DMS153 treated with DMSO at 0.1 percent for 48 hours (cell line): Measurements from ENCODE around the gene TP63.

Experiments used
- DNase-seq: peaks from one replicate; lab custom pipeline; 2025; ENCODE audit not compliant: unreplicated experiment; lab: John Stamatoyannopoulos, UW

The TP63 gene

DNA sequence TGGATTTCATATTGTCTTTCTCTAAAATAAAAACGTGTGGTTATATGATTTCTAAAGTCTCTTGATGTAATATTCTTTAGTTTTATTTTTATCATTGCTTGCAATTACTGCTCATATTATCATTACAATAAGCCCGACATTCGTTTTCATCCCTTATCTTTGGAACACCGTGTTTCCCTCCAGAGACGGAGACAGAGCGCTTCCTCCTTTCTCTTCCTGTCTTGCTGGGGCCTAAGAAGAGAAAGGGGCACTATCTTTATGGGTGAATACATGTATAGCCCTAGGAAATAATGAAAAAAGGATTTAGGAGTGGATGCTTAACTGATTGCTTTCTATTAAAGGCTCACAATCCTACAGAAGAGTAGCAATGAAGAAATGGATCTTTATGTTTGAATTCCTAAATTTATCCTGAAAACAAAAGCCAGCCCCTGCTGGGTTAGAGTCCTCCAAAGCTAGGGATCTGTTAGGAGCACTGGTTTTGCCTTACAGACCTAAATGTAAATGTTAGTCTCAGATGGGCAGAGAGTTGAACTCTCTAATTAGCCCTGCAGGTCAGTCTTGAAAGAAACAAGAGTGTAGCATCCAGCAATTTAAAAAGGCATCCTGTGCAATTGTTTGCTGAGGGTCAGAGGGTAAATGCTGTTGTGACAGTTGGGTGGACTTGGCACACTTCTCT is 145.1 kb downstream of the TP63 start:
- no peak for DNase-seq

DNA sequence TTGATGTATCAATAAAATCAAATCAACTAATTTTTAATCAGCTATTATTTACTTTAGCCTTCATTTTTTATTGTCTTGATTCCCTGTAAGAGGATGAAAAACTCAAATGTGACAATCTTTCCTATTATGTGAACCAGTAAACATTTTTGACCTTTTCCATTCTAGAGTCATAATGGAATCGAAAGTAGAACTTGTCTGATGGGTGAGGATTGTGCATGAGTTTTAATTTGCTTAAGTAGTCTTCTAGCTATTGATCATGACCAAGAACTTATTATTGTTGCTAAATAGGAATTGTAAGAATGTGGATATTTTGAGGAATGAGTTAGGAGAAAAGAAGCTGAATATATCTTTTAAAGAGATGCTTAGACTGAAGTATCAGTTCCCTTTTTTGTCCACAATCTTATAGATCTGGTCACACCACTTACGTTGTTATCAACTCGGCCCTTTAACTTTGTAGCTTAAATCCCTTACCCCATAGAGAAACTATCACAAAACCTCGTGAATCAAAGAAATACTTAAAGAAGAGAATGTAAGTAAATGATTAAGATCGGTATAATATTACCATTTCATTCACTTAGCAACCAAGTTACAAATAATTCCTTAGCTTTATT is 147.3 kb downstream of the TP63 start:
- no peak for DNase-seq

DNA sequence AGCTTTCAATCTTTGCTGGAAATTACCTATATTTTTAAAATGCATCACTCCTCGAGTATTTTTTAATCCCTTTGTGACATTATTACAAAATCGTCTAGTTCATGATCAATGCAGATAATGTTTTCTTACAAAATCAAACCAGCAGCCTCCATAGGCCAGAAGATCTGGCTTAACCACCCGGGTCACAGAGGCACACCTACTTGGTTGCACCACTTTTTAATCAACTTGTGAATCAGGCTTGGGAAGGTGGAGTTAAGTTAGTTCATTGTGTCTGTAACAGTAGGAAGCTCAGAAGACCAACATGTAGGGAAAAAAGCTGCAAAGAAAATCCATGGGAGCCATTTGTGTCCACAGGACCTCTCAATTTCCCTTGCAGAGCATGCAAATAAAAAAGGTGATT is 148.0 kb downstream of the TP63 start:
- no peak for DNase-seq

DNA sequence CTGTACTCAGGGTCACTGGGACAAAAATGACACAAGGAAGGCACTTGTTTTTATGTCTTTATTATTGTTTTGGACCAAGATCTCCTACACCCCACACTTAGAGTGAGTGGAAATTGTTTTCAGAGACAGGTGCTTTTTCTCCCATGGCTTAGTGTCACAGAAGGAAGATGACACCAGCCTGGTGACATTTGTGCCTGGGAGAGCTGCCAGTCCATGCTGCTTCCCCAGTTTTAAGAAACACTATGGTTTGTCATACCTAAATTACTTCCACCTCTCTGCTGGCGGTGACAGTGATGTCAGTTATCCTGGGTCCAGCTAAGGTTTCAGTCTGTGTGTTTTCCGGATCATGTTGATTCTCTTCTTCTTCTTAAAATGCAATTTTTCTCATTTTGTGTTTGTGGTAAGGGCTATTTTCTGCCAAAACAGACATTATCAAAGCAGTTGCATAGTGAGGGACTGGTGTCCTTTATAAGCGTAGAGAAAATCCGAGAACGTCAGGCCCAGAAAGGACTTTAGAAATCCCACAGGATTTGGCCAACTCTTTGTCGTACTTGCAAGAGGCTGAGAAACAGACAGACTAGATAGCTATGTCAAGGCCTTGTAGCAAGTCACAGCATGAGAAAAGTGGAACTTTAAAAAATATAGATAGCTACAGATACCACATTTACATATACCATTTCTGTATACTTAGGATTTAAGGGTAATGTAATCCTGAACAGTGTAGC is 149.5 kb downstream of the TP63 start:
- DNase-seq, result no peak

DNA sequence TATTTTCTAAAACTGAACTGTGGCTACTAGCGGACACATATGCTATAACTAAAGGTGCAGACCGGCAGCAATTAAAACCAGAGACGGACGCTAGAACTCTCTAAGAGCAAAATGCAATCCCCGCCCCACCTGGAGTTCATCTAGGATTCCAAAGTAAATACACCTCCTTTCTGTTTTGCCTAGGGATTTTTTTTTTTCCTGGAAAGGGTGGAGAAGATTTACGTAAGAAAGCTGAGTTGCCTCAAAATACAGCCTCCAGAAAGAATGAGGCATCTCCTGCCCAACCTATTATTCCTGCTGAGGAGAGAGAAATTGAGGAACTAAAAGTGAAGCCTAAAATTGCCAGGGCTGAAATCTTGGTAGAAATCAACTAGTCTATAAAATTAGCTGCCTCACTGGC is 150.2 kb downstream of the TP63 start:
- no peak for DNase-seq

DNA sequence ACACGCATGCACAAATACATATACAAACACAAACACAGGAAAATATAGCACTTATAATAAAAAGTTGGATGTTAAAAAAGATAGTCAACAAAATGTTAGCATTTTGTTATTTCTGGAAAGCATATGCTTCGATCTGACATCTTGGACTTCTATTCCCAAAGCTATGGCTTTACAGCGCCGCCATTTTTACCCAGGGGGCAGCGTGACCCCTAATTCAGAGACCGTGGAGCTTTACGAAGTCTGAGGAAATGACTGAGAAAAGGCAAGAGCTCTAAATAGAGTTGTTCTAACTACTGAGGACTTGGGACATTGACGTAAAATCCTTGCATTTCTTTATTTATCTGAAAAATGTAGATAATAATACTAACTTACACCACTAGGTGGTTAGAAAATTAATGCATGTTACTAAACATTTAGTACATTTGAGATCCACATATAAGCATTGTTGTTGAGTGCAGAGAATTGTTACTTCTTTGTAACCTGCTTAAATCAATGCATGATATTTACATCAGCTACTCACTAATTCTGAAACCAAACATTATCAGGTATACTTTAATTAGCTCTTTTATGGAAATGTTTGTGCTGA is 155.4 kb downstream of the TP63 start:
- DNase-seq, result no peak

DNA sequence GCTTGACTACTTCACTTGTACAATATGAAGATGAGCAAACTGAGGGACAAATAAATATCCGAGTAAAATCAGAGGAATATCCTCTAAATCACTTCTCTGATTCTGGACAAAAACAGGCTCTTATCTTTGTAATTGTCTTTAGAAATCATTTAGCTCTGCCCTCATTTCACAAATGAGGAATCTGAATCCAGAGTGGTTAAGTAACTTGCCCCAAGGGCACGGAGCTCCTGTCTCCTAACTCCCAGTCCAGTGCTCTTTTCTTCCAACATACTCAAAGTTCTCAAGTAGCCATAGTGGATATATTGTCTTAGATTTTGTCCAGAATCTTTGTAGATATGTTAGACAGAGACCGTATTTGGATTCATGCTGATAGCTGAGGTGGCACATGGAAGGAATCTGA is 156.0 kb downstream of the TP63 start:
- DNase-seq, result no peak

DNA sequence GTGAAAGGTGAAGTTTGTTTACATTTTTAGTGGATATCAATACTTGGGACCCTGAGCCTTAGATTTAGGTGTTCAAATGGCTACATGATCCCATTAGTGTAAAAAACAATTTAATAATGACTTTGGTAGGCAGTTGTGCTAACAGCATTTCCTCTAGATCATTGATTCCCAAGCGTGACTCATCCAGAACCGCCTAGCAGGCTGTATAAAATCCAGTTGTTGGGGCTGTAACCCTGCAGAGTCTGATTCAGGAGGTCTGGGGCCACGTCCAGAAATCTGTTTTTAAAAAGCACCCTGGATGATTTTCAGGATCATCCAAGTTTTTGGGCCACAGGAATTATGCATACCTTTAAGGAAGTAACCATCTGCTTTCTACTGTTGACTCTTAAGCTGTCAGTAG is 156.4 kb downstream of the TP63 start:
- DNase-seq, result no peak

DNA sequence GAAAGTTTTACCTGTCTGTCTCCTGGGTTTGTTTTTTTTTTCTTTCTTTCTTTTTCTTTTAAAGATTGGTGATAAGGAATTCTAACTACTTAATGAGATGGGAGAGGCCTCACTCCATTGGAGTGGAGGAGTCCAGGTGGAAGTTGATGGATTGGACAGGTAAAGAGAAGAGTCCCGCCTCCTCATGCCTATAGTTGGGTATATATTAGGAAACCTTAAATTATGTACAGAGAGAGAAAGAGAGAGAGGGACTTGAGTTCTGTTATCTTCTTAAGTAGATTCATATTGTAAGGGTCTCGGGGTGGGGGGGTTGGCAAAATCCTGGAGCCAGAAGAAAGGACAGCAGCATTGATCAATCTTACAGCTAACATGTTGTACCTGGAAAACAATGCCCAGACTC is 158.2 kb downstream of the TP63 start:
- no peak for DNase-seq

DNA sequence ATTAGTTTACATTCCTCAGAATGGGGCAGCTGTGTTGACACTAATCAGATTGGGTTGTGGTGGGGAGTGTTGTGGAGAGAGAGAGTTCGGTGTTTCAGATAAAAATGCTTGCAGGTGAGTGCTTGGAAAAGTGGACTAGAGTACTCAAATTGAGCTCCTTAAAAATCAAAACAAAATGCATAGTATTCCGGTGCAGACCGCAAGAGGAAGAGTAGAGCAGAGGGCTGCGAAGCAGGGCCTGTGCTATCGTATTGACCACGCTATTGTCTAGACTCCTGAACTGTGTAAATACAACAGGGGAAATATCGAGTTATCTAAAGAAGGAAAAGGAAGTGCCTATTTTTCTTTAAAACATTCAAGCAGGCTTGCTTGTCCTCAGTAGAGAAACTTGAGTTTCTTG is 159.5 kb downstream of the TP63 start:
- no peak for DNase-seq

DNA sequence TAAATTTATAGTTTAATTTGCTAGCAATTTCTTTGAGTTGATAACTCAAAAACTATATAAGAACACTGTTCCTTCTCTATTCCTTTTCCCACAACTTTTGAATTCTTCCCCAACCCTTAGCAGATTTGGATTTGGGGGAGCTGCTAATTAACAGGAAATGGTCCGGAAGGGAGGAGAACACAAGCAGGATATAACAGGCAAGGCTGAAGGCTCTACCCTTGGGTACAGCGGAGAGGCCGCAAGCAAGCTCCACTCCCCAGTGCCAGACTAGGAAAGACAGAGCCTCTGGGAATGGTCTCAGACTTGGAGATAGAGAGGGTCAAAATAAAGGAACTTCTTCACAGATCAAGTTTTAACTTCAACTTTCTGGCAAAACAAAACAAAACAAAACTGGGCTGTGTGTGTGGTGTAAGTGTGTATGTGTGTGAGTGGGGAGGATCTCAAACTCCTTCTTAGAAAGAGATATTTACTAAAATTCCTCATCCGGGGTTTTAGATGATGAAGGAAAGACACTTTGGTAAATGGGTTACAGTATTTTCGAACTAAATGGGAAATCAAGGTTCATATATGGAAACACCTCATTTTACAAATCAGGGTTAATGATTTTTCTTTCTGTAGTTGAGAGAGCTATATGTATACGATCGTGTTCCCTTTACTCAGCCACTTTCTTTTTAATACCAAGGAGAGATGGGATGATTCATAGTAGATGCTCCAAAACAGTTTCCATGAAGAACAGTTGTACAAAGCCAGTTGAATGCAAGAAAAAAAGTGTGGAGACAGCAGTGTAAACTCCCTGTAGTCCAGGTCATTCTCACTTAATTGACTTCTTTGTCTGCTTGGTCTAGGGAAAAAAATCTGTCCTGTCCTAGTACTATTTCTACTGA is 161.1 kb downstream of the TP63 start:
- DNase-seq, result no peak

DNA sequence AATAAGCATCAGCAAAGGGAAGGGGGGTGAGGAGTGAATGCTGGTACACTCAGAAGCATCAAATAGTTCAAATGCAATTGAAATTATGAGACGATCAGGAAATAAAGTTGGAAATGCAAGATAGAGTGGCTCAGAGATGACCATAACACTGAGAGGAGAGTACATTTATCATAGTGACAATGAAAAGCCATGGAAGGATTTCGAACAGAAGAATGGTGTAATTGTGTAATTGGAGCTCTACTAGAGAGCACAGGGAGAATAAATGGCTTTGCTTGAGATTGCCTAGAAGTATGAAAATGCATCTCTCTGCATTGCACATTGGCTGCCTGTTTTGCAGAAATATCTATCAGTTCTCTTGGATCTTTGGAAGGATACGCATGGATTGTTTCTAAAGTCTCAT is 163.3 kb downstream of the TP63 start:
- DNase-seq, result peak; percentile 32

DNA sequence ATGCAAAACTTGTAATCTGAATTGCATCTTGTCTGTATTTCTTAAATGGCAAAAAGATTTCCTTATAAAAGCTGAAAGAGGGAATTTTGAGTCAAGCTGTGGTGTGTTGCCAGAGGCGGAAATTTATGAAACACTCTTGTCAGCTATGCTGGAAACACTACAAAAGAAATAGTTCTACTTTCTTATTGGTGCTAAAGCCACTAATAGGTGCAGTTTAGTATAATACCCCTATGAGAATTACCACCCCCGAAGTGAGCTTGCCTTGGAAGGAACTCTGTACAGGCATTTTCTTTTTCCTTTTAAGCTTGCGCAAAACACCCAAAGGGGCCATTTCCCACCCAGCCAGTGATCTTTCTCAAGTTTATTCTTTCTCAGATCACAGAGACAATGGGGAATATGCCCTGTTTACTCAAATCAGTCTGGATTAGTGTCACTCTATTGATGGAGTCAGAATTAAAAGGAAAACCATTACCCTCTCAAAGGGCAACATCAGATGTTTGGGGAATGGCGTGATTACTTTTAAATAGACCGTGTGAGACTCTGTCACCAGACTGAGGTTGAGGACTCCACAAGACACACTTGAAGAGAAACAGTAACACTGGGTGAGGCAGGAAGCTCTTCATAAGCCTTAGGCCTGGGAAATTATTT is 166.0 kb downstream of the TP63 start:
- no peak for DNase-seq

DNA sequence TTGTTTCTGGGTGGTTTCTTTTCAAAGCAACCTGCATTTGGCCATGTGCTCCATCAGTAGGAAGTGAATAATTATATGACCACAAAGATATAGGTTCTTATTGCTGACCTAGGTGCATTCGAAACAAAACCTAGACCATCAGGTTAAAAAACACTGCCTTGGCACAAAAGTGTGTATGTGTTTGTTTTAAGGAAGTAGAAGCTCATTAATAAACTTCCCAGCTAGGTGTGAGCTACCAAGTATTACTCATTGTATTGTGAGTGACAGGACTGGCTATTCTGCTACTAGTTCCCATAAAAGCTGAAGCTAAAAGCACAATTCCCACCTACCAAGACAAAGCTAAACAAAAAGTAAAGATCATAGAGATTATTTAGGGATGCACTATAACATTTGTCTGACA is 168.2 kb downstream of the TP63 start:
- DNase-seq, result no peak

DNA sequence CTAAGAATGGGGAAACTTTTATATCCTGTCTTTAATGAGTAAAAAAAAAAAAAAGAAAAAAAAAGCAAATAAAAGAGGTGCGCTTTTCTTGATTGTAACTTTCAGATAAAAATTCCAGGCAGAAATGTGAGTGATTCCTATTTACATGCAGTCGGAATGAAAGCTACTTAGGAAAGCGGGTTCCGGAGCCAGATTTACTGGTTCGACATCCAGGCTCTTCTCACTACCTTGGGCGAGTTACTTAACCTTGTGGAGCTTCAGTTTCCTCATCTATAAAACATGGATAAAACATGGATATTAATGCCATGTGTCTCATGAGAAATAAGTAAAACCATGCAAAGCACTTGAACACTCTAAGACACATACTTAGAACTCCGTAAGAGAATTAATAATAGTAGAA is 169.2 kb downstream of the TP63 start:
- no peak for DNase-seq

DNA sequence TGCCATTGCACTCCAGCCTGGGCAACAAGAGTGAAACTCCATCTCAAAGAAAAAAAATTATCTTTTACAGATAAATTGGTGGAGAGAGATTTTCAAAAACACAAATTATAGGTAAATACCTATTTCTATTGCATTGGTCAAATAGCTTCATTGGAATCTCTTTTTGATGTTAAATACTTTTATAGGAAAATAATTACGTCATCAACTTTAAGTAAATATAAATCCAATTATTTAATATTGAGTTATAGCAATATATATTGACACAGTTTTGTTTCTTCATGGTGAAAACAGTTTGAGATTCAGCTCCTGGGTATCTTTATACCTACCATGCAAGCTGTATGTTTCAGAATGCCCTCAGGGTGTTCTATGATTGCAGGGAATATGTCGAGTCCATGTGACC is 172.1 kb downstream of the TP63 start:
- no peak for DNase-seq

DNA sequence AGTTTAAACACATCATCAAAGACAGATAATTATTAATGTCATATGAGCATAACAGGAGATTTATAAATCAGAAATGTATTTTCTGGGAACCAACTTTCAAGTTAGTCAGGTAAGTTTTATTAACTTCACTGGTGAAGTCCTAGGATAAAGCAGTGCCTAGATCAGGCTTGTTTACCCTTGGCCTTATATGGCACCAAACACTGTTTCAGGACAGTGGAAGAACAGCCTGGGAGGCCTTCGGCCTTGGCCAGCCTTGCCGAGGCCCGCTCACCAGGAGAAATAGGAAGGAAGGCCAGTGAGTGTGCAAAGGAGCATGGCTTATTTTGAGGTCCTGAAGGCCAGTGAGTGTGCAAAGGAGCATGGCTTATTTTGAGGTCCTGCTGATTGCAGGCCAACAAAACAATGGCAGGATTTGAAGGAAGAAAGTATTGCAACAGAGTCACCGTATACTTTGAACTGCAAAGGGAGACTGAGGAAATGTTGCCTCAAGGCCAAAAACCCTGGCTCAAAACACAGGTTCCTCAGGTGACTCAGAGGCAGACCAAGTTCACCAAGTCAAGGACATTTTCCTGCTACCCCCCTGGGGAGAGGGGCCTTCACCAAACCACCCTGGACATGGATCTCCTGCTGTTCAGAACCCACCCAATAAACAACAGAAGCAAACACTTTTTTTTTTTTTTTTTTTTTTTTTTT is 174.3 kb downstream of the TP63 start:
- DNase-seq, result no peak

DNA sequence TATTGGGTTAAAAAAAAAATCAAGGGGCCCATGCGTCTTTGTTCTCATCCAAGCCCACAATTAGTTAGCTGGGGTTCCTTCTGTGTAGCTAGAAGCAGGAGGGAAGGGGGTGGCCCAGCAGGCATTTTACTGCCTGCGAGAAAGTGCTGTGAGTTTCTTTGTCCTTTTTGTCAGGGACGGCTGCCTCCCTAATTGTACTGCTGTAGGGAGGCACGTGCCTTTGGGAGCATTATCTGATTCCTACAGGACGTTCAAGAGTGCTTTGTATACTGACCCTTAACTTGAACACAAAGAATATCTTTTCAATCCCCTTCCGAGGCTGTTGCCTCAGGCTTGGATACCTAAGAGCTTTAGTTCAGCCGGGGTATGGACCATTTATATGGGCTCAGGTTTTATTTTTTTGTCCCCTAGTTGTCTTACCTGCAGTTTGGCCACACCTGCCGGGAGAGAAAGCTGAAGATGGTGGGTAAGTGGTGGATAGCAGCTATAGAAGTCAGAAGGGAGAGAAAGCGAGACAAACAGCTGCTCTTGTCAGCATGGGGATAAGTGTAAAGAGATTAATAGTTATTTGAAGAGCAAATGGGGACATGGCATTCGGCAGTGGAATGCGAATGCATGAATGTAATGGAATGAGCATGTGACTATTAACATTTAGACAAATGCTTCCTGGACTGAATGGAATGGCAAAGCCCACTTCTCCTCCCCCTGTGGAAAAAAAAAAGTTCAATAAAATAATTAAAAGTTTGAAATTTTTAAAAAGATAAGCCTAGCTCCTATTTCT is 175.2 kb downstream of the TP63 start:
- DNase-seq, result no peak

DNA sequence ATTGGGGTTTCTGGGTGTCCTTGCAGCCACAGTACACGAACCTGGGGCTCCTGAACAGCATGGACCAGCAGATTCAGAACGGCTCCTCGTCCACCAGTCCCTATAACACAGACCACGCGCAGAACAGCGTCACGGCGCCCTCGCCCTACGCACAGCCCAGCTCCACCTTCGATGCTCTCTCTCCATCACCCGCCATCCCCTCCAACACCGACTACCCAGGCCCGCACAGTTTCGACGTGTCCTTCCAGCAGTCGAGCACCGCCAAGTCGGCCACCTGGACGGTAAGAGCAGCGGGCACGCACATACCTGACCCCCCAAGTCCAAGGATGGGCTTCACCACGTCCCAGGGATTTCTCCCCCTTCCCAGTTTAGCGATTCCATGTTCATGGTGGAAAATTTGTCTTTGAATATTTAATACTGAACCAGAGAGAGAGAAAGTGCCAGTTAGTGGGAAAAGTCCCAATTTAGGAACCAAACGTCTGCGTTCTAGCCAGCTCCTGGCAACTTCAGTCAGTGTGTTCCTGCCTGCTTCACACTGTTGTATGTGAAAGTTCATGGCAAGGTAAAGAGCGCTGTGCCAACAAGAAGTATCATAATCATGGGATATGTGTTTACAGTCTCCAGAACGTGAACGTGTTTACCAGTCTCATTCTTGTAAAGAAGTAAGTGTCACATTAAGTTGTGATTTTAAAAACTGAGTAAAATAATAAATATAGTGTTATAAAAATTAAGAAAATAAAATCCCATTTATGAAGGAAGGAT is 177.2 kb downstream of the TP63 start:
- DNase-seq, result no peak
